ENCODE results near the gene TSPAN10. TPM values are rescaled to one million over a fixed set of nuclear protein-coding genes. Genes with fewer than 3 reads are reported as not detected.

Gene TSPAN10
- total and polyA plus RNA-seq, 2 of the 4 experiments (the other 2 are of a cell fraction), result 1.4 to 4.5 TPM

DNA sequence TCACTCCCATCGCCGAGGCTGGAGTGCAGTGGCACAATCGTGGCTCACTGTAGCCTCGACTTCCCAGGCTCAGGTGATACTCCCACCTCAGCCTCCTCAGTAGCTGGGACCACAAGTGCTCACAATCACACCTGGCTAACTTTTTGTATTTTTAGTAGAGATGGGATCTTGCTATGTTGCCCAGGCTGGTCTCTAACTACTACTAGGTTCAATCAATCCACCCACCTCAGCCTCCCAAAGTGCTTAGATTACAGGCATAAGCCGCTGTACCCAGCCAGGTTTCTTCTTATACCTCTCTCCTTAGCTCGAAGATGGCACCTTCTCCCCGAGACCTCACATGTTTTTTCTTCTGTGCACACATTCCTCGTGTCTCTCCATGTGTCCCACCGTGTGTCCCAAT lies 3.0 kb downstream of the TSPAN10 start (continued):
- TF ChIP-seq, protein P1, sequence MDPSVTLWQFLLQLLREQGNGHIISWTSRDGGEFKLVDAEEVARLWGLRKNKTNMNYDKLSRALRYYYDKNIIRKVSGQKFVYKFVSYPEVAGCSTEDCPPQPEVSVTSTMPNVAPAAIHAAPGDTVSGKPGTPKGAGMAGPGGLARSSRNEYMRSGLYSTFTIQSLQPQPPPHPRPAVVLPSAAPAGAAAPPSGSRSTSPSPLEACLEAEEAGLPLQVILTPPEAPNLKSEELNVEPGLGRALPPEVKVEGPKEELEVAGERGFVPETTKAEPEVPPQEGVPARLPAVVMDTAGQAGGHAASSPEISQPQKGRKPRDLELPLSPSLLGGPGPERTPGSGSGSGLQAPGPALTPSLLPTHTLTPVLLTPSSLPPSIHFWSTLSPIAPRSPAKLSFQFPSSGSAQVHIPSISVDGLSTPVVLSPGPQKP (IDR thresholded peaks at IDR 0.05; ENCODE audit: borderline replicate concordance, low read depth, low read length), result no peak

DNA sequence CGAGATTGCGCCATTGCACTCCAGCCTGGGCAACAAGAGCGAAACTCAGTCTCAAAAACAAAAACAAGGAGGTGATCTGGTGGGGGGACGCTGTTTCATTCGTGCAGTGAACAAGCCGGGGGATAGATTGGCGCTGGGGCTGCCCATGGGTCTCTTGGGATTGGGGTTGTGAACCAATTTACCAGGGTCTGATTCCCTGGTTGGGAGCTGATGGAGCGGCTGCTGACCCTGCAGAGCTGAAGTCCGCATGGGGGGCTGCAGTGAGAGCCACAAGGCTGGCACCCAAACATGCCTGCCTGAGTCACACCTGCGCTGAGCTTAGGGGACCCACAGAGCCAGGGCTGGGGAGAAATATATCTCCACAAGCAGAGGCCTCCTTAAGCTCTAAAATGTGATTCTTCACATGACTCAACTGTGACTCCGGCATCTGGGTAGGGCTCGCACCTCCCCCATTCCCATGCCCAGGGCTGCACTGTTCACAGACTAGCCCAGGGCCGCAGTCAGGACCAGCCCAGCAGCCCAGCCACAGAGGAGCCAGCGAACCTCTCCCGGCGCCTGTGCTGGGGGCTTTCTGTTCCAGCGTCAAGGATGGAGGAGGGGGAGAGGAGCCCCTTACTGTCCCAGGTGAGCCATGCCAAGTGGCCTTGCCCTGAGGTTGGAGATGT lies 5.0 kb downstream of the TSPAN10 start:
- POLR2A ChIA-PET (ENCODE audit: unreplicated experiment), result interaction anchor here (0.5 kb wide), 1 partner anchor 9 kb away, joined by 4 read pairs; no protein-coding TSS in a partner anchor

More for the DNA sequence above, 5.0 kb downstream of the TSPAN10 start:
- ATAC-seq (ENCODE audit: low read depth) (peak; percentile 98), DNase-seq (peak; percentile 77)
- in situ Hi-C loops (cut with MboI; ENCODE audit: low sequenced_read_pairs) (no loop called here), intact Hi-C loops (cut with micrococcal nuclease) (no loop called here), dilution Hi-C loops (cut with HindIII; ENCODE audit: low sequenced_read_pairs, unreplicated experiment) (no loop called here)
- H3K79me1 ChIP-seq (ENCODE audit: low read depth in 1 of 2, low read length in 2 of 2), result peaks cover 5 to 9% of the 10 kb centered on the region in 2 experiments; a peak in 1 of 4 replicates
- no peak overlapping the region for H3K4me3 ChIP-seq (ENCODE audit: insufficient read depth, low read depth, low read length)
- peak overlapping the region; percentile 54; the same call in 1 of the 3 replicates for H2BK15ac ChIP-seq (ENCODE audit: low read depth, low read length)
- no peaks in the 10 kb centered on the region for H3K9me3 ChIP-seq (ENCODE audit: control insufficient read depth, insufficient read depth, low read length)
- H3K18ac ChIP-seq (ENCODE audit: low read depth, low read length), result no peak overlapping the region; the same call in 1 of the 2 replicates
- H3K9ac ChIP-seq (ENCODE audit: low read depth, low read length), result peak overlapping the region; percentile 57
- H3K27me3 ChIP-seq (ENCODE audit: control insufficient read depth, insufficient read depth, low read length), result no peaks in the 10 kb centered on the region
- H2AFZ ChIP-seq (replicated peaks; ENCODE audit: low read length, poor library complexity), result peak overlapping the region; percentile 92
- 0 out of 2 replicates have a peak overlapping the region, but pooled peaks have one; percentile 7 for H3K23ac ChIP-seq (ENCODE audit: low read depth, low read length)
- peak overlapping the region; percentile 47 for H3K4me2 ChIP-seq (ENCODE audit: low read depth, low read length)
- H4K5ac ChIP-seq (ENCODE audit: low read depth, low read length), result peak overlapping the region; percentile 89
- H3K36me3 ChIP-seq (ENCODE audit: control insufficient read depth, insufficient read depth, low read length), result 0 out of 2 replicates have a peak, but pooled peaks cover 2% of the 10 kb centered on the region
- H3K4ac ChIP-seq (ENCODE audit: low read depth, low read length), result peak overlapping the region; percentile 88
- peaks cover 10% of the 10 kb centered on the region for H3K4me1 ChIP-seq (ENCODE audit: control insufficient read depth, insufficient read depth, low read length)
- H3K27ac ChIP-seq (ENCODE audit: insufficient read depth, low read length), result peak overlapping the region; percentile 79
- H4K91ac ChIP-seq (ENCODE audit: insufficient read depth, low read depth, low read length), result peak overlapping the region; percentile 44
- 0 out of 2 replicates have a peak, but pooled peaks have one; percentile 53 for TF ChIP-seq CEBPB (IDR thresholded peaks at IDR 0.05; ENCODE audit: low read depth, low read length)
- peak; percentile 47; the same call in 1 of the 2 replicates for TF ChIP-seq MAZ (IDR thresholded peaks at IDR 0.05; ENCODE audit: borderline replicate concordance, low read depth, low read length)
- peak; percentile 32; the same call in 1 of the 2 replicates for TF ChIP-seq FOS (IDR thresholded peaks at IDR 0.05; ENCODE audit: low read depth, low read length)
- TF ChIP-seq, protein P2, sequence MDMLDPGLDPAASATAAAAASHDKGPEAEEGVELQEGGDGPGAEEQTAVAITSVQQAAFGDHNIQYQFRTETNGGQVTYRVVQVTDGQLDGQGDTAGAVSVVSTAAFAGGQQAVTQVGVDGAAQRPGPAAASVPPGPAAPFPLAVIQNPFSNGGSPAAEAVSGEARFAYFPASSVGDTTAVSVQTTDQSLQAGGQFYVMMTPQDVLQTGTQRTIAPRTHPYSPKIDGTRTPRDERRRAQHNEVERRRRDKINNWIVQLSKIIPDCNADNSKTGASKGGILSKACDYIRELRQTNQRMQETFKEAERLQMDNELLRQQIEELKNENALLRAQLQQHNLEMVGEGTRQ (IDR thresholded peaks at IDR 0.05; ENCODE audit: low read depth, low read length), result peak; percentile 64
- TF ChIP-seq POLR2A (IDR thresholded peaks at IDR 0.05; ENCODE audit: low read depth, low read length), result no peak
- TF ChIP-seq MXI1 (IDR thresholded peaks at IDR 0.05; ENCODE audit: borderline replicate concordance, low read depth, low read length), result no peak
- TF ChIP-seq SMC3 (IDR thresholded peaks at IDR 0.05; ENCODE audit: low read depth, low read length), result 0 out of 2 replicates have a peak, but pooled peaks have one; percentile 19
- 0 out of 2 replicates have a peak, but pooled peaks have one; percentile 6 for TF ChIP-seq RAD21 (IDR thresholded peaks at IDR 0.05; ENCODE audit: low read length)
- CTCF ChIA-PET, result no interaction called here
- H2AK5ac ChIP-seq (ENCODE audit: low read depth, low read length), result peak overlapping the region; percentile 67
- H4K8ac ChIP-seq (ENCODE audit: low read depth in 2 of 2, low read length in 2 of 2), result peak overlapping the region; percentile 81 to 93
- peak overlapping the region; percentile 87 for H2AK9ac ChIP-seq (replicated peaks; ENCODE audit: low read depth, low read length, poor library complexity)
- no TSS peak for BruUV-seq (replicated peaks)
- peak overlapping the region; percentile 84 for H2BK120ac ChIP-seq (ENCODE audit: low read depth, low read length)
- 100% methylated on average over 5 of the region's 17 CpGs; no CpG with 5 or more reads in 1 of the 2 experiments for WGBS, 2 experiments (ENCODE audit: extremely low coverage in 2 of 2, insufficient read length in 1 of 2)
- no peaks in the 10 kb centered on the region for H4K20me1 ChIP-seq (ENCODE audit: insufficient read depth, low read length)
- no peak overlapping the region for H3K56ac ChIP-seq (ENCODE audit: extremely low read depth, insufficient read depth, low read length)
- H2BK20ac ChIP-seq (ENCODE audit: low read depth, low read length), result peak overlapping the region; percentile 64; the same call in 1 of the 2 replicates
- H3K9me1 ChIP-seq (ENCODE audit: insufficient read depth, low read length), result peaks cover 10% of the 10 kb centered on the region
- H3K14ac ChIP-seq (replicated peaks; ENCODE audit: low read depth, low read length), result peak overlapping the region; percentile 38
- H2BK5ac ChIP-seq (ENCODE audit: low read depth, low read length, poor library complexity, severe bottlenecking), result peak overlapping the region; percentile 78
